C4-2B (cell line): ENCODE results near the gene PAQR5.

Experiments
- CTCF ChIP-seq: fragments of 450-650 bp; conservative IDR thresholded peaks from 2 replicates; pipeline ENCODE4 v1.5.1; 2017; ENCODE audit warnings: mild to moderate bottlenecking
- ZFX ChIP-seq: fragments of 450-650 bp; IDR thresholded peaks from 2 replicates; pipeline ENCODE4 v1.6.1; 2017

GRCh38 chr15:69380100-69380725 lies 81.5 kb downstream of the PAQR5 start:
- TF ChIP-seq CTCF (no peak; the same call in 1 of the 2 replicates), ZFX (no peak)
